ENCODE results near the gene BDKRB1. TPM values are rescaled to one million over a fixed set of nuclear protein-coding genes. Genes with fewer than 3 reads are reported as not detected.

The BDKRB1 gene
- total and polyA plus RNA-seq, 2 donors (not counting 3 experiments of a cell fraction or from before 2014, with no cell fraction given), result not detected

- H3K27ac ChIP-seq (ENCODE audit: insufficient read depth, low read depth, low read length), result no peak overlapping the region
- DNase-seq (ENCODE audit: low read depth, low spot score), result no peak
- H3K27me3 ChIP-seq (ENCODE audit: control insufficient read depth in 2 of 2, insufficient read depth in 2 of 2, low read length in 2 of 2), result no peaks in the 10 kb centered on the region
- dilution Hi-C loops (cut with MboI; ENCODE audit: extremely low pct_ligation_motif_present, low sequenced_read_pairs), result no loop called here
- FAIRE-seq, result no peak
- H3K9me3 ChIP-seq (replicated peaks; ENCODE audit: control insufficient read depth, insufficient read depth, low read length), result no peaks in the 10 kb centered on the region
- POLR2A ChIA-PET, result no interaction called here
- no peaks in the 10 kb centered on the region for H3K79me2 ChIP-seq (ENCODE audit: control insufficient read depth, insufficient read depth, low read length)
- no TSS peak for BruUV-seq (replicated peaks)
- no peaks in the 10 kb centered on the region for H4K20me1 ChIP-seq (replicated peaks; ENCODE audit: control insufficient read depth, extremely low read depth, insufficient read depth, low read length)
- intact Hi-C loops (cut with micrococcal nuclease), result no loop called here
- no peak overlapping the region for H2AFZ ChIP-seq (ENCODE audit: low read depth, low read length)
- TF ChIP-seq MYC (IDR thresholded peaks at IDR 0.05; ENCODE audit: low read depth, low read length) (no peak), GATA2 (IDR thresholded peaks at IDR 0.05; ENCODE audit: insufficient read depth, insufficient read length, low read depth, low read length) (no peak), JUN (IDR thresholded peaks at IDR 0.05; ENCODE audit: borderline replicate concordance, insufficient read depth, insufficient read length, low read depth) (no peak), POLR2A (IDR thresholded peaks at IDR 0.05; ENCODE audit: low read depth, low read length) (no peak), FOS (IDR thresholded peaks at IDR 0.05; ENCODE audit: borderline replicate concordance, insufficient read depth, low read length) (no peak), EZH2 (IDR thresholded peaks at IDR 0.05; ENCODE audit: borderline replicate concordance, low read depth, low read length, severe bottlenecking) (no peak), POLR2AphosphoS5 (IDR thresholded peaks at IDR 0.05; ENCODE audit: insufficient read depth, low read depth, low read length) (no peak)
- TF ChIP-seq, protein P1, sequence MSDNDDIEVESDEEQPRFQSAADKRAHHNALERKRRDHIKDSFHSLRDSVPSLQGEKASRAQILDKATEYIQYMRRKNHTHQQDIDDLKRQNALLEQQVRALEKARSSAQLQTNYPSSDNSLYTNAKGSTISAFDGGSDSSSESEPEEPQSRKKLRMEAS (IDR thresholded peaks at IDR 0.05; ENCODE audit: insufficient read depth, insufficient read length), result no peak
- TF ChIP-seq, protein P2, sequence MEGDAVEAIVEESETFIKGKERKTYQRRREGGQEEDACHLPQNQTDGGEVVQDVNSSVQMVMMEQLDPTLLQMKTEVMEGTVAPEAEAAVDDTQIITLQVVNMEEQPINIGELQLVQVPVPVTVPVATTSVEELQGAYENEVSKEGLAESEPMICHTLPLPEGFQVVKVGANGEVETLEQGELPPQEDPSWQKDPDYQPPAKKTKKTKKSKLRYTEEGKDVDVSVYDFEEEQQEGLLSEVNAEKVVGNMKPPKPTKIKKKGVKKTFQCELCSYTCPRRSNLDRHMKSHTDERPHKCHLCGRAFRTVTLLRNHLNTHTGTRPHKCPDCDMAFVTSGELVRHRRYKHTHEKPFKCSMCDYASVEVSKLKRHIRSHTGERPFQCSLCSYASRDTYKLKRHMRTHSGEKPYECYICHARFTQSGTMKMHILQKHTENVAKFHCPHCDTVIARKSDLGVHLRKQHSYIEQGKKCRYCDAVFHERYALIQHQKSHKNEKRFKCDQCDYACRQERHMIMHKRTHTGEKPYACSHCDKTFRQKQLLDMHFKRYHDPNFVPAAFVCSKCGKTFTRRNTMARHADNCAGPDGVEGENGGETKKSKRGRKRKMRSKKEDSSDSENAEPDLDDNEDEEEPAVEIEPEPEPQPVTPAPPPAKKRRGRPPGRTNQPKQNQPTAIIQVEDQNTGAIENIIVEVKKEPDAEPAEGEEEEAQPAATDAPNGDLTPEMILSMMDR (IDR thresholded peaks at IDR 0.05; ENCODE audit: extremely low read depth in 1 of 2, insufficient read depth in 1 of 2, low read depth in 1 of 2, low read length in 2 of 2), result no peak
- CTCF ChIA-PET, result no interaction called here
- H3K36me3 ChIP-seq (ENCODE audit: control insufficient read depth in 2 of 2, extremely low read depth in 1 of 2, insufficient read depth in 2 of 2, low read length in 2 of 2), result no peaks in the 10 kb centered on the region
- H3K9me1 ChIP-seq (replicated peaks; ENCODE audit: control insufficient read depth, extremely low read depth, insufficient read depth, low read length), result no peaks in the 10 kb centered on the region
- H3K4me2 ChIP-seq (ENCODE audit: insufficient read depth, low read length), result no peak overlapping the region
- no peak overlapping the region for H3K9ac ChIP-seq (replicated peaks; ENCODE audit: extremely low read depth, insufficient read depth, low read length)
- H3K4me1 ChIP-seq (ENCODE audit: control insufficient read depth, extremely low read depth, insufficient read depth, low read length), result no peaks in the 10 kb centered on the region
- H3K4me3 ChIP-seq (replicated peaks in 1 of 3; ENCODE audit: insufficient read depth in 1 of 3, low read depth in 1 of 3, low read length in 3 of 3), result no peak overlapping the region
These were observed 31.4 kb upstream of the BDKRB1 start for GRCh38 chr14:96224480-96225096.
